Ovary (tissue), 9 donors: ENCODE data around the gene PALLD. TPM values are rescaled to one million over a fixed set of nuclear protein-coding genes. Genes with fewer than 3 reads are reported as not detected.

ENCODE experiments used
- DNase-seq, 5 donors: peaks; one replicate each; pipeline ENCODE4 v3.0.0-alpha.2; 2019 to 2020
- H3K27ac ChIP-seq, 2 donors: fragments of 200-600 bp; one replicate each; pipeline versions ENCODE4 v1.5.1 to v1.8.0; 2019 to 2022
- H3K27me3 ChIP-seq: fragments of 200-600 bp; one replicate; pipeline ENCODE4 v1.8.0; 2022
- H3K36me3 ChIP-seq: fragments of 200-600 bp; sonication (generic); one replicate; pipeline ENCODE4 v1.5.1; 2019
- H3K4me1 ChIP-seq: one replicate; pipeline ENCODE4 v1.8.1; 2013; ENCODE audit warnings: mild to moderate bottlenecking, moderate library complexity; ENCODE audit not compliant: insufficient read depth
- H3K4me3 ChIP-seq: fragments of 200-600 bp; sonication (generic); one replicate; pipeline ENCODE4 v1.5.1; 2017
- H3K9me3 ChIP-seq, 2 donors: fragments of 200-600 bp in 1 of 2; sonication (generic) in 1 of 2; one replicate each; pipeline versions ENCODE4 v1.5.1 to v1.8.1; 2013 to 2019; ENCODE audit warnings: mild to moderate bottlenecking in 1 of 2, moderate library complexity in 1 of 2
- CTCF ChIP-seq, 3 donors: fragments of 450-650 bp in 2 of 3; fragments of 200-600 bp in 1 of 3; IDR thresholded peaks; one replicate each; pipeline versions ENCODE4 v1.5.1 to v1.8.0; 2016 to 2022; ENCODE audit warnings: antibody characterized with exemption in 3 of 3, mild to moderate bottlenecking in 1 of 3
- EP300 ChIP-seq: sonication (generic); formaldehyde crosslinking; IDR thresholded peaks from one replicate; pipeline ENCODE4 v1.6.1; 2017; ENCODE audit warnings: antibody characterized with exemption
- POLR2A ChIP-seq: fragments of 450-650 bp; IDR thresholded peaks from one replicate; pipeline ENCODE4 v1.6.1; 2017; ENCODE audit warnings: antibody characterized with exemption, mild to moderate bottlenecking, moderate library complexity
- WGBS, 3 donors: extraction: QIAGEN DNeasy Blood & Tissue Kit in 1 of 3; methylation state at CpG; one replicate each; pipeline versions ENCODE4 v1.1.5 to v1.1.7; 2013 to 2017; 5-methylcytosine and 5-hydroxymethylcytosine counted together
- intact Hi-C, 4 donors: fragments of 100-400 bp; cut with DNase I; formaldehyde crosslinking; loops; one replicate each; pipeline versions ENCODE4 v1.11.0 to v1.15.1; 2022 to 2023
- polyA plus RNA-seq, 2 donors: library from polyadenylated mRNA; stranded (reverse); fragments of 200-250 nt in 1 of 2; fragments of 350-450 nt in 1 of 2; fragmentation: Illumina TruSeq in 1 of 2; extraction: RNeasy Lipid Tissue Mini Kit (QIAGEN cat#74804) in 1 of 2; gene quantifications; one replicate each; pipeline ENCODE4 v1.2.3, GENCODE V29; 2013 to 2014
- total RNA-seq, 7 donors: library from RNA; depleted of rRNA in 2 of 7; stranded (reverse); fragments of >200 nt in 2 of 7; fragmentation: NEBNext Ultra II Directional in 3 of 7; extraction: Animal tissue kit (Norgen Biotek cat#: 25700) in 3 of 7; gene quantifications; one replicate each; pipeline versions ENCODE4 v1.1.0 to v1.2.4, GENCODE V29; 2016 to 2023
- donor health status: DM: no; HTN: no; CAD: no; lungs with moderate emphysema.
- donor health status: DM: no; HTN: no; CAD: no.
- donor health status: Bipolar disorder and iron deficiency.
- donor health status: DM: yes; HTN: yes; CAD: no.
- donor health status: DM: no; HTN: no; CAD: no.
- donor health status: DM: yes; HTN: yes; CAD: no.

The PALLD gene
- total and polyA plus RNA-seq, 9 donors: 96.8 to 605 (median 137) TPM

DNA sequence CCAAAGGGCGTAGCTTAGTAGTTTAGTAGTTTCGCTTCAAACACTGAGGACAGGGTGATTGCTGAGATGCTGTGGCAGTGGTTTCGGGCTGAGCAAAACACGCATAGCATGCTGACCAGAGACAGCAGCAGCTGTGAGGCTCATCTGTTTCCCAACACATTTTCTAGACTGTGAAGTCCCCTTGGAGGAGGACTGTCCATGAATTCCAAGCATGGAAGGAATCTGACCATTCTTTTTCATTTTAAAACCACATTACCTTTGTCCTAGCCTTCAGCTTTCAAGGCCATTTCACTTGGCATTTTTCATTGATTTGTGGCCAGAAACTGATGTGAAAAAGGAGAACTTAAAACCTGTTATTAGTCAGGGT, 240.9 kb downstream of the PALLD start:
- Histone ChIP-seq H3K36me3 (no peaks in the 10 kb centered on the region), H3K9me3 (no peaks in the 10 kb centered on the region), H3K27me3 (no peaks in the 10 kb centered on the region), H3K4me1 (peaks cover 3% of the 10 kb centered on the region), H3K27ac (no peak overlapping the region), H3K4me3 (no peak overlapping the region)
- intact Hi-C loops: no loop called here
- TF ChIP-seq CTCF (IDR thresholded peaks at IDR 0.05) (no peak), EP300 (no peak), POLR2A (no peak)
- no peak for DNase-seq
- 63 to 90% (median 68%) methylated on average over 4 of the region's 4 CpGs for WGBS, 3 donors

DNA sequence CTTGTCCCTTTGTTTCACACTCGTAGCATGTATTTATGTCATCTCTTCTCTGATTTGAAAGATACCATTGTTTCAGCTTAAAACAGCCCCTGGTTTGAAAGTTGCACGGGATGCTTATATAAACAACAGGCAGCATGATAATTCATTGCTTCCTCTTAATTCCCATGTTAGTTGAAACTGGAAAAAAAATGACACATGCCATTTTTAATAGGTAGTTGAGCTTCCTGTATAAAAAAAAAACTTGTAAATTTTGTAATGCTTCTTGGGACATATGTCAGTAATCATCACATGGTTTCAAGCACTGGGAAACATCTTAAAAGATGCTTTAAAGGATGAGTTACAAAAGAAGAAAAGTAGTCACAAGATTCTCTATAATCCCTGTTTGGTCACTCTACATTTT, 243.0 kb downstream of the PALLD start:
- 75 to 77% (median 75%) methylated on average over 2 of the region's 2 CpGs for WGBS, 3 donors
- Histone ChIP-seq H3K9me3 (no peaks in the 10 kb centered on the region), H3K36me3 (no peaks in the 10 kb centered on the region), H3K4me3 (no peak overlapping the region), H3K4me1 (peaks cover 3% of the 10 kb centered on the region), H3K27me3 (no peaks in the 10 kb centered on the region), H3K27ac (no peak overlapping the region)
- DNase-seq: no peak
- intact Hi-C loops: no loop called here
- TF ChIP-seq CTCF (IDR thresholded peaks at IDR 0.05): no peak
- TF ChIP-seq POLR2A: no peak
- no peak for TF ChIP-seq EP300

DNA sequence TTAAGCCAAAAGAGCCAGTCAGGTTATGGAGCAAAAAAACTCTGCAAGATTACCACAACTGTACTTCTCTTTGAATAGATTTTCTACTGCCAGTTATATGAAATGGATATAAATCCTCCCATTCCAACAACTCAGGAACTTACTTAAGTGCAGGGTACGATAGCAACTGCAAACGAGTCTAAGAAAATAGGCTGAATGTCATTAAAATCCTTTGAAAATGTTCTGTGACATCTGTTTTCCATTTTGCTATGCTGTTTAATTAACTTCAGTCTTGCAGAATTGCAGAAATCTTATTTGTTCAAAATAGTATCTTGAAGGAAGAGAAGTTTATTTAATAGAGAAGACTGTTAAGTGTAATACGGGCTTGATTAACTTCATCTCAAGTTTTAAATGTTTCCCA, 243.8 kb downstream of the PALLD start:
- no peak for DNase-seq
- Histone ChIP-seq H3K27ac (no peak overlapping the region), H3K27me3 (no peaks in the 10 kb centered on the region), H3K4me3 (no peak overlapping the region), H3K4me1 (no peaks in the 10 kb centered on the region), H3K36me3 (no peaks in the 10 kb centered on the region), H3K9me3 (no peaks in the 10 kb centered on the region)
- WGBS, 3 donors: 78 to 82% (median 81%) methylated on average over 3 of the region's 3 CpGs
- TF ChIP-seq CTCF (IDR thresholded peaks at IDR 0.05) (no peak), EP300 (no peak), POLR2A (no peak)
- intact Hi-C loops: no loop called here

GRCh38 chr4:168741281-168742173, 244.7 kb downstream of the PALLD start:
- no peak for DNase-seq
- Histone ChIP-seq H3K27me3 (no peaks in the 10 kb centered on the region), H3K4me3 (no peak overlapping the region), H3K4me1 (no peaks in the 10 kb centered on the region), H3K9me3 (no peaks in the 10 kb centered on the region), H3K36me3 (no peaks in the 10 kb centered on the region), H3K27ac (no peak overlapping the region)
- 84 to 90% (median 85%) methylated on average over 11 of the region's 11 CpGs for WGBS, 3 donors
- intact Hi-C loops: no loop called here
- TF ChIP-seq EP300: no peak
- TF ChIP-seq CTCF (IDR thresholded peaks at IDR 0.05): no peak
- TF ChIP-seq POLR2A: no peak
